ENCODE data around the gene LIPE.

Gene LIPE, protein sequence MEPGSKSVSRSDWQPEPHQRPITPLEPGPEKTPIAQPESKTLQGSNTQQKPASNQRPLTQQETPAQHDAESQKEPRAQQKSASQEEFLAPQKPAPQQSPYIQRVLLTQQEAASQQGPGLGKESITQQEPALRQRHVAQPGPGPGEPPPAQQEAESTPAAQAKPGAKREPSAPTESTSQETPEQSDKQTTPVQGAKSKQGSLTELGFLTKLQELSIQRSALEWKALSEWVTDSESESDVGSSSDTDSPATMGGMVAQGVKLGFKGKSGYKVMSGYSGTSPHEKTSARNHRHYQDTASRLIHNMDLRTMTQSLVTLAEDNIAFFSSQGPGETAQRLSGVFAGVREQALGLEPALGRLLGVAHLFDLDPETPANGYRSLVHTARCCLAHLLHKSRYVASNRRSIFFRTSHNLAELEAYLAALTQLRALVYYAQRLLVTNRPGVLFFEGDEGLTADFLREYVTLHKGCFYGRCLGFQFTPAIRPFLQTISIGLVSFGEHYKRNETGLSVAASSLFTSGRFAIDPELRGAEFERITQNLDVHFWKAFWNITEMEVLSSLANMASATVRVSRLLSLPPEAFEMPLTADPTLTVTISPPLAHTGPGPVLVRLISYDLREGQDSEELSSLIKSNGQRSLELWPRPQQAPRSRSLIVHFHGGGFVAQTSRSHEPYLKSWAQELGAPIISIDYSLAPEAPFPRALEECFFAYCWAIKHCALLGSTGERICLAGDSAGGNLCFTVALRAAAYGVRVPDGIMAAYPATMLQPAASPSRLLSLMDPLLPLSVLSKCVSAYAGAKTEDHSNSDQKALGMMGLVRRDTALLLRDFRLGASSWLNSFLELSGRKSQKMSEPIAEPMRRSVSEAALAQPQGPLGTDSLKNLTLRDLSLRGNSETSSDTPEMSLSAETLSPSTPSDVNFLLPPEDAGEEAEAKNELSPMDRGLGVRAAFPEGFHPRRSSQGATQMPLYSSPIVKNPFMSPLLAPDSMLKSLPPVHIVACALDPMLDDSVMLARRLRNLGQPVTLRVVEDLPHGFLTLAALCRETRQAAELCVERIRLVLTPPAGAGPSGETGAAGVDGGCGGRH

DNA sequence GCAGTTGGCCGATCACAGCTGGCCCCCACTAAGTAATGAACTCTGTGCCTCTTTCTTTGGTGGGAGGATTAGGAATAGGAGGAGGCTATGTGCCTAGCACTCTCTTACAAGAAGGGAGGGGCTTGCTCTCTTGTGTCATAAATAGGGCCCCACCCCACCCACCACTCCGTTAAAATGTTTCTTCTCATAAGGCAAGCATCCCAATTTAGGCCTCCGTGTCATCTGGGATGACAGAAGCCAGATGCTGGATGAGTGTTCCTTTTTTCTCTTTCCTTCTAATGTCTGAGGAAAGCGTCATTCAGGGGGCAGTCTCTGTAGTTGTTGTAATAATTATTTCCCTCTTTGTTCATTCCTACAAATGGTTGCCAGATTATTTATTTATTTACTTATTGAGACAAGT lies at the start of gene LIPE:
Gene LIPE (minus strand): TSS at position 76 of the 400 bp plus-strand sequence. CDS start 239 bp downstream, outside the sequence.
- TF ChIP-seq CTCF (IDR thresholded peaks at IDR 0.05; ENCODE audit: insufficient read depth, missing control alignments): no peak
- DNase-seq (ENCODE audit: insufficient read length, low spot score) (no peak), FAIRE-seq (no peak)

DNA sequence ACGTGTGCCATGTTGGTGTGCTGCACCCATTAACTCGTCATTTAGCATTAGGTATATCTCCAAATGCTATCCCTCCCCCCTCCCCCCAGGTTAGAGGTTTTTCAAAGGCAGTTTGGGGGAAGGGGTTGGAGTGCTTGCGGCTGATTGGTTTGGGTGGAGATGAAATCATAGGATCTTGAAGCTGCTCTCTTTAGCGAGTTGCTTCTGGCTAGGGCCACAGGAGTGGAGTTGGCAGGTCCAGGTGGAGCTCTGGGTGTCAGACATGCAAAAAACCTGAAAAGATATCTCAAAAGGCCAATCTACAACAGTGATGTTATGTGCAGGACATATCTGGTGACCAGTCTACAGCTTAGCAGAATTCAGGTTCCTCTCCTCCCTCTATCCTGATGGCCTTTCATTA lies 48.2 kb upstream of the LIPE start:
- no peak for TF ChIP-seq CTCF (IDR thresholded peaks at IDR 0.05; ENCODE audit: insufficient read depth, missing control alignments)
- FAIRE-seq (no peak), DNase-seq (ENCODE audit: insufficient read length, low spot score) (no peak)

DNA sequence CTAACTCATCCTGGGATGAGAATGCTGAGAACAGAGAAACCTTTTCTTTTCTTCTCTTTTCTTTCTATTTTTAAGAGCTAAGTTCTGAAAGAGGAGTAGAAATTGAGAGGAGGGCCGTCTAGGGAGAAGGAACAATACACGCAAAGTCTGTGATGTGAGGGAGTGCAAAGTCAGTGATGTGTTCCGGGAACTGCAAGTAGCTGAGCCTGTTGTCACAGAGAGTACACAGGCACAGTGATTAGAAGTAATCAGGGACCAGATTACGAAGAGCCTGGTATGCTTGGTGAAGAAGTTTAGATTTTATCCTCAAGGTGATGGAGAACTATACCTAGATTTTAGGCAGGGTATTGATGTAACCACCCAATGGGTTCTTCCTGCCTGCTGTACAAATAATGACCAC lies 47.6 kb upstream of the LIPE start:
- DNase-seq (ENCODE audit: insufficient read length, low spot score): no peak
- FAIRE-seq: no peak
- TF ChIP-seq CTCF (IDR thresholded peaks at IDR 0.05; ENCODE audit: insufficient read depth, missing control alignments): no peak

- DNase-seq (ENCODE audit: insufficient read length, low spot score): no peak
- TF ChIP-seq CTCF (IDR thresholded peaks at IDR 0.05; ENCODE audit: insufficient read depth, missing control alignments): no peak
- FAIRE-seq: no peak
Observed at GRCh38 chr19:42473686-42474085, 46.5 kb upstream of the LIPE start.

DNA sequence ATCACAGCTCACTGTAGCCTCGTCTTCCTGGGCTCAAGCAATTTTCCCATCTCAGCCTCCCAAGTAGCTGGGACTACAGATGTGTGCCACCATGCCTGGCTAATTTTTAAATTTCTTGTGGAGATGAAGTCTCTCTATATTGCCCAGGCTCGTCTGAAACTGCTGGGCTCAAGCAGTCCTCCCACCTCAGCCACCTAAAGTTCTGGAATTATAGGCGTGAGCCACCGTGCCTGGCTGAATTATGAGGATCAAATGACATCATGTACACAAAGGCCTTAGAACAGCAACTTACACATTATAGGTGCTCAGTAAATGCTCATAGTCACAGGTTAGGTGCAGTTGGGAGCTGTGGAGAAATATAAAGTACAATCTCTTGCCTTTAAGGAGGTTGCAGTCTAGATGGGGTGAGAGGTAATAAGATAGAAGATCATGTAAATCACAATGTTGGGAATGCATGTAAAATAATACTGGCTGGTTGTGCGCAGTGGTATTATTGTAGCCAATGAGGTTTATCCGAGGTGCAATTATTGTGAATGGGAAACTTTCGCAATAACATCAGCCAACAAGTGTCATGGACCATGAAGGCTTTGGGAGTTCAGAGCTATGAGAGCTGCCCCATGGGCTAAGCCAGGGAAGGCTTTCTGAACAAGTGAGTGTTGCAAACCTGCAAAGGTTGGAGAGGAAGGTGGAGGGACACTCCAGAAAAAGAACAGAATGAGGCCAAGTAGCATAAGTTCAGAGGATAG lies 45.4 kb upstream of the LIPE start:
- DNase-seq (ENCODE audit: insufficient read length, low spot score) (no peak), FAIRE-seq (no peak)
- no peak for TF ChIP-seq CTCF (IDR thresholded peaks at IDR 0.05; ENCODE audit: insufficient read depth, missing control alignments)

- DNase-seq (ENCODE audit: insufficient read length, low spot score) (no peak), FAIRE-seq (no peak)
- TF ChIP-seq CTCF (IDR thresholded peaks at IDR 0.05; ENCODE audit: insufficient read depth, missing control alignments): no peak
Observed at GRCh38 chr19:42471554-42472249, 44.5 kb upstream of the LIPE start.

Measured in D721Med (cell line).